Tongue (tissue), 2 donors: Measurements from ENCODE around the gene PCNX3. TPM values are rescaled to one million over a fixed set of nuclear protein-coding genes. Genes with fewer than 3 reads are reported as not detected.

Experiments
- DNase-seq: peaks from one replicate; pipeline ENCODE4 v3.0.0-alpha.2; 2015
- total RNA-seq: library from RNA; depleted of rRNA; stranded (reverse); fragments of >200 nt; gene quantifications from one replicate; pipeline ENCODE4 v1.2.3, GENCODE V29; 2014

PCNX3 gene
- total RNA-seq, 1 donor from 2014 or later, result 15.8 TPM

DNA sequence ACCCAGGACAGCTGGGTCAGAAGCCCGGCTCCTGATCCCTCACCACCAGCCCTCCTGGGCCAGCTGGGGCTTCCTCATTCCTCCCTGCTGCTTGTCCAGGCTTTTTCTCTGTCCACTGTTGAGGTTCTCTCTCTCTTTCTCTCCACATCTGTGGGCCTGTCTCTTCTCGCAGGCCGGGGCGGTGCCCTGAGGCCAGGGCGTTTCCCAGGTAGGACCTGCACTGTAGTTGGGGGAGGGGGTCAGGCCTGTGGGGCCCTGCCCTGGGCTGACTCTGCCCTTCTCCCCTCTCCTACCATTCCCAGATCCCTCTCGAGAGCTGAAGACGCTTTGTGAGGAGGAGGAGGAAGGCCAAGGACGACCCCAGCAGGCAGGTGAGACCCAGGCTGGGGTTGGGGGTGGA, 34.8 kb upstream of the PCNX3 start:
- DNase-seq, result no peak

DNA sequence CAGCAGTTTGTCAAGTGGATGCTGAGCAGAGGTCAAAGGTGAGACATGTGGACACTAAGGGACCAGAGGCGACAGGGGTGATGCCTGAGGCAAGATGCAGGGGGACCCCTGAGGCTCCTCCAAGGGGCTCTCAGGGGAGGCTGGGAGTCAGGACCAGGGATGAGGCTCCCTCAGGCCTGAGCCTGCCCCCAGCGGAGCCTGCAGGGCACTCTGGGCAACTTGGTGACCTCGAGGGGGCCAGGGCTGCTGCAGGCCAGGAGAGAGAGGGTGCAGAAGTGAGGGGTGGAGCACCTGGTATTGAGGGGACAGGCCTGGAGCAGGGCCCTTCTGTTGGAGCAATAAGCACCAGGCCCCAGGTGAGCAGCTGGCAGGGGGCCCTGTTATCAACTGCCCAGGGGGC, 33.6 kb upstream of the PCNX3 start:
- DNase-seq, result no peak

GRCh38 chr11:65583589-65583988, 32.0 kb upstream of the PCNX3 start:
- DNase-seq, result no peak

DNA sequence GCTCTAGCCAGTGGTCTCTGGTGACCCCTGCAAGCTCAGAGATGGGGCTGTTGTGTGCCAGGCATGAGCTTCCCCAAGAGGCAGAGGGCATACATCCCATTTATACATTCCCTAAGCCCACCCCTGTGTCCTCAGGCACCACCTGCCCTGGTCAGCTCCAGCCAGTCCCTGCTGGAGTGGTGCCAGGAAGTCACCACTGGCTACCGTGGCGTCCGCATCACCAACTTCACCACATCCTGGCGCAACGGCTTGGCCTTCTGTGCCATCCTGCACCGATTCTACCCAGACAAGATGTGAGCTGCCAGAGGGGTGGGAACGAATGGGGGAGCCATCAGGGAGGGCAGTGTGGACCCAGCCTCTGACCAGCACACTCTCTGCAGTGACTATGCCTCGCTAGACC, 31.5 kb upstream of the PCNX3 start:
- DNase-seq, result no peak

GRCh38 chr11:65584723-65585171, 30.8 kb upstream of the PCNX3 start:
- DNase-seq, result peak; percentile 65

- DNase-seq, result no peak
Observed at GRCh38 chr11:65585396-65586246, 30.0 kb upstream of the PCNX3 start.

DNA sequence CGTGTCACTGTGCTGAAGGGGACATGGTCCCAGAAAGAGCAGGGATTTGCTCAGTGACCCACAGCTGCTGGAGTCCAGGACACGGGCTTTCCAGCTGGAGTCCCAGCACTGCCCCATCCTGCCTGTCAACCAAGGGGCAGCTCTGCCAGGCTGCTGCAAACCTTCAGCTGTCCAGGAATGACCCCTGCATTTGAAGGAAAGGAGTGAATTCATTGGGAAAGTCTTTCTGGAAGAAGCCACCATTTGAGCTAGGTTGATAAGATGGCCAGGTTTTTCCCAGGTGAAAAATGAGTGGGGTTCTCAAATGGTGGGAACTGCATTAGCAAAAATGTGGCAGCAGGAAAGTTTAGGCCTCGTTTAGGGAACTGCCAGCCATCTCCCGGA, 29.3 kb upstream of the PCNX3 start:
- no peak for DNase-seq

- DNase-seq, result peak; percentile 82
Observed at GRCh38 chr11:65586676-65587075, 28.9 kb upstream of the PCNX3 start.

DNA sequence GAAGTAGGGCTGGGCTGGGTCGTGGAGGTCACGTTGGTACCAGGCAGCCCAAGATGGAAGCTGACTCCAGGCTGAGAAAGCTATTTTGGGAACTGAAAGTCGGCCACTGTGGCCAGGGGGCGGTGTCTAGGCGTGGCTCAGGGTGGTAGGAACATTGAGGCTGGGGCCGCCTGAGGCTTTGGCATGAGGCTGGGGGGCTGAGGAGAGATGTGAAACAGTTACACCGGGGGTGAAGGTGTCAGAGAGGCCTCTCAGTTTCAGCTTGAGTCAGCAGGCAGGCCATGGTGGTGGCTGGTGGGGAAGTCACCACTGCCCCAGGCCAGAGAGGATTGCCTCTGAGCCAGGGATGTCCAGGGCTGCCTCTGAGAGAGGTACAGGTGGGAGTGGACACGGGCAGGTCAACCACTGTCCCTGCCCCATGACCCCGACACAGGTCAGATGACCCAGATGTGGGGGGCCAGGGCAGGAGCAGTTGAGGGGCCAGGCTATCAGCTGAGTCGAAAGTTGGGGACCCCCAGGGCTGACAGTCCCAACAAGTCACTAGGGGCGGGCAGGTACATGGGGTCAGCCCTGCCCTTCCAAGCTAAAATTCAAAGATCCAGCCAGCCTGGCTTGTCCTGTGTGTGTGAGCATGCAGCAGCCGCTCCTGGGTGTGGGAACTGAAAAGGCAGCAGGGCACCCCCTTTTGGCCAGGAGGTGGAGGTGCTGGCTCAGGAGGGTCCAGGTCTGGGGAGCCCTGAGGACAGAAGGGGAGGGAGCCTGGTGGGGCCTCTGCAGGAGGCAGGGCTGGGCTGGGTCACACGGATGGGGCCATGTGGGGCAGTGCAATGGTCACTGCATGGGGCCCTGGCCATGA, 27.1 kb upstream of the PCNX3 start:
- DNase-seq, result peak; percentile 59

DNA sequence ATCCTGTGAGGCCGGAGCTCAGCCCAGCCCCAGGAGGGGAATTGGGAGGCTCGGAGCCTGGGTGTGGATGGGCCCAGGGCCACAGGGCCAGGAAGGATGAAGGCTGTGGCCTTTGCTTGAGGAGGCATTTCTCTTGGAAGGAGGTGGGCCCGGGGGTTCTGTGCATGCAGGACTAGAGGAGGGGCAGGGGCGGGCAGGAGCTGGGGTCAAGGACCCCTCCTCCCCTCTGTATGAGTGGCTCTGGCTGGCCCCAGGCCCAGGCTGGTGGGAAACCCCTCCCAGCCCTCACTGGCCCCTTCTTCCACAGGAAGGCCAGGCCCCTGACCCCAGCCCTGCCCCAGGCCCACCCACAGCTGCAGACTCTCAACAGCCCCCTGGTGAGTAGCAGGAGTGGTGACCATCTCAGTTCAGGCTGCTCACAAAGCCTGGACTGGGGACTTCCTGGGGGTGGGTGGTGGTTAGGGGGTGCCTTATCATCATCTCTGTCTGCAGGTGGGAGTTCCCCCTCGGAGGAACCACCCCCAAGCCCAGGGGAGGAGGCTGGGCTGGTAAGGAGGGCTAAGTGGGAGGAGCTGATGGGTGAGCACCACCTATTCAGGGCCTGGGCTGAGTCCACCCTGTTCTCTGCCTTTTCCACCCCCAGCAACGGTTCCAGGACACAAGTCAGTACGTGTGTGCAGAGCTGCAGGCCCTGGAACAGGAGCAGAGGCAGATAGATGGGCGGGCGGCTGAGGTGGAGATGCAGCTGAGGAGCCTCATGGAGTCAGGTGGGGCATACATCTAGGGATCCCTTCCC, 25.9 kb upstream of the PCNX3 start:
- no peak for DNase-seq

- DNase-seq, result peak; percentile 95
Observed at GRCh38 chr11:65590240-65590738, 25.3 kb upstream of the PCNX3 start.

DNA sequence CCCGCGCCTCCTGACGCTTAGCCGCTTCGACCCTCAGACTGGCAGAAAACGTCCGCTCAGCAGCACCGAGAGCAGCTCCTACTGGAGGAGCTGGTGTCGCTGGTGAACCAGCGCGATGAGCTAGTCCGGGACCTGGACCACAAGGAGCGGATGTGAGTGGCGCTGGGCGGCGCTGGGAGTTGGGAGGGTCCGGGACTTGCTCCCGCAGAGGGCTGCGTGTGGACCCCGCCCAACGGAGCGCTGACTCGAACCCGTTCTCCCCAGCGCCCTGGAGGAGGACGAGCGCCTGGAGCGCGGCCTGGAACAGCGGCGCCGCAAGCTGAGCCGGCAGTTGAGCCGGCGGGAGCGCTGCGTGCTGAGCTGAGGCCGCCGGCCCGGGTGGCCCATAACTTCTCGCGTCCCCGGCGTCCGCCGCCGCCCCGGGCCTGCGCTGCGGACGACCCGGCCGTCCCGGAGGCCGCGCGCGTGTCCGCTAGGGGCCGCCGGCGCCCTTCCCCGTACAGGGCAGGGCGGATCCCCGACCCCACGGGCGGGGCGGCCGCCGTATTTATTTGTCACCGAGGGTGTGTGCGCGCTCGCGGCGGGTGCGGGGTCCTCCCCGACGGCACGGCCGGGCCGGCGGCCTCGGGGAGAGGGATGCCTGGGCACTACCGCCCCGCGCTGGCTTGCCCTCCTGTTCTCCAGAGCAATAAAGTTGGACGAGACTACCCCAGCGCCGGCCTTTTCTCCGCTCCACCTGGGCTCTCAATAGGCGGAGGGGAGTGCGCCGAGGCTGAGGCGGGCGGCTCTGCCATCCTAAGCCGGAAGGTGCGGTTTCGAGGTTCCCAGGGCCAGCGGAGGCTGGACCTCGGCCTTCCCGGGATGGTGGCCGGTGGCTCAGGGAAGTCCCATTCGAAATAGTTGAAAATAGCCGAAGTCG, 23.4 kb upstream of the PCNX3 start:
- DNase-seq, result no peak

DNA sequence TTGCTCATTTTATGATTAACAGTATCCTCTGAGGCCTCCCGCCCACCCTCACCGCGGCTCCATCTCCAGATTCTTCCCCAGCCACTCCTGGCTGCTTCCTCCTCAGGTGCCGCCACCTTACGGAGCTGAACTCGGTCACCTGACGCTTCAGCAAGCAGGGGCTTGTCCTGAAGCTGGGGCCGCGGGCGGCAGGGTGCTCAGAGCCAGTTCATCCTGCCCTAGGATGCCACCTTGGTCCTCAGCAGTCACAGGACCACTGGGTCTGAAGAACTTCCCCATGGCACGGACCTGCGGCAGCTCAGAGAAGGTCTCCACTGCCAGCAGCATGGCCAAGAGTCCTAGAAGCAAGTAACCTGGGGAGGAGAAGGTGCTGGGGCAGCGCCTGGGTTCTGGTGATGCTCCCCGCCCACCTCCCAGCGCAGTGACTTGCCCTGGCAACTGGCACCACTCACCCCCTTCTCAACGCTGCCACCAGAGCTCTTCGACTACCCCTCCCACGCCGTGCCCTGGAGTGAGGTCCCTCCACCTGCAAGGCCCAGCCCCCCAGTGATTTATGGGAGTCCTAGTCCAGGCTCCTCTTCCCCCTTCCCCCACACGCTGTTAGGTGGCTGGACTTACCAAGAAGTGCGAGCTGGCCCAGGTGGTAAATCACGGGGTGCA, 22.6 kb upstream of the PCNX3 start:
- no peak for DNase-seq

DNA sequence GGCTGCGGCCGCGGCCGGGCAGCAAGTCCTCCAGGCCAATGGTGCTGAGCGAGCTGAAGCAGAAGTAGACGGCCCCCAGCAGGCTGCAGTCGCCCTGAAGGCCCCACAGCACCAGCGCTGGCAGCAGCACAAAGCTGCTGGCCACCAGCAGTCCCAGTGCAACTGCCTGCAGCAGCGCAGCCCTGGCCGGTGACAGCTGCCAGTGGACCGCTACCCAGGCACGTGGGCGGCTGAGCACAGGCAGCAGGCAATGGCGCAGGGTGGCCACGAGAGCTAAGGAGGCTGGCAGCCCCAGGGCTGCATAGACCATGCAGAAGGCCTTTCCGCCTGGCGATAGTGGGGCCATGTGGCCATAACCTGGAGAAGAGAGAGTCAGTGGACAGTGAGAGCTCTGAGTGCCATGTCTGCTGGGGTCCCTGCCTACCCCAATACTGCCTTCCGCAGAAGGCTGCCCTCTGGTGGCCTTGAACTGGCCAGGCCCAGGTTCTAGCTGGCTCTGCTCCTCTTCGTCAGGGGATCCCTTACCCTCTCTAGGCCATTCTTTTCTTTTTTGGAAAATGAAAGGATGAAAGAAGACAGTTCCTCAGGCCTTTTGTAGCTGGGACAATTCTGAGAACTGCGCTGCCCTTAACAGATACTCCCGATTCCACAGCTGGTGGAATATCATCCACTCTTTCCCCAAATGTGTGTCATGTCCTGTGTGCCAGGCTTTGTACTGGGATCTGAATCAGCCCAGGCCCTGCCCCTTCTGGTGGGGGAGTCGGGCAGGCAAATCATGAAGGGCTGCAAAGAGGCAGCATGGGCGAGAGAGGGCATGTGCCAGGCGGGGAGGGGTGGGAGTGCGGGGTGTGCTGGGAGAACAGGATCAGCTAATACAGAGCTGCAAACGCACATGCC, 21.8 kb upstream of the PCNX3 start:
- DNase-seq, result no peak

DNA sequence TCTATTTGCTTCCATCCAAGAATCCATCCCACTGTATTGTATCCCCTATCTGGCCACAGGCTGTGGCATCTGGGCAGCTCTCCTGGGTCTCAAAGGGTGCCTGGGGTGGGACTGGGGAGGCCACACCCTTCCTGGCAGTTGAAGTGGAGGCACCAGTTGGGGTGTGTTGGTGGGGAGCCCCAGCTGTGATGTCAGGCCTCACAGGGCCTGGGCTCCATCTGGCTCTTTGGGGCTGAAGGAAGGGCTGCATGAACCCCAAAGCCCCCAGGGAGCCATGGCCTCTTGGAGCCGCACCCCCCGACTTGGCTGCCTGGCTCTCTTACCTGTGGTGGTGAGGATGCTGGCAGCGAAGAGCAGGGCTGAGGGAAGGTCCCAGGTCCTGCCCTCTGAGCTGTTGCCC, 20.4 kb upstream of the PCNX3 start:
- no peak for DNase-seq

DNA sequence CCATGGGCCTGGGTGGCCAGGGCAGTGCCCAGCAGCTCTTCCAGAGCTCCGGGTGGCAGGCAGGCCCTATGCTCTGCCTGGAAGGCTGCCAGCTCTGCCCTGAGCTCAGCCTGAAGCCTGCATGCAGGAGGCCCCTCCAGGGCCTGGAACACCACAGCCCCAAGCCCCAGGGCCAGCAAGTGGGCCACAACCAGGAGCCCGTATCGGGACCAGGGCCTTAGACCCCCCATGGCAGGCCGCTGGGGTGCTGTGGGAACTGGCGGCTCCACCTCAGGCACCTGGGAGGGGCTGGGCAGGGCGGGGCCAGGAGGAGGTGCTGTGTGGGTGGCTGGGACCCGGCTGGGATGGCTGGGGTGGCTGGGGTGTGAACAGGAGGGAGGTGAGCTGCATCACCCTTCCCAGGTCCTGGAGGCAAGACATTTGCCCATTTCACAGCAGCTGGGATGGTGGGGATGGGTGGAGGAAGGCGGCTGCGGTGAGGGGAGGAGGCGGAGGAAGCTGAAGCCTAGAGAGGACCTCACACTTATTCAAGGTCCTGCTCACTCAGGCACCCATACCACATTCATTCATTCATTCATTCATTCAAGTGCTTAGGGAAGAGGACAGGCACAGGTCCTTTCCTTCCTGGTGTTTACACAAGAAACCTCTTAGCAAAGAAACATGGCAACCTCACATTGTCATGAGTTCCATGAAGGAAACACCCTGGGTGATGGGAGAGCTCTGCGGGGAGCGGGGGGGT, 19.9 kb upstream of the PCNX3 start, which contains the start of gene KCNK7:
Gene KCNK7 (minus strand): TSS at position 258 of the 739 bp plus-strand sequence. CDS start 28 bp downstream, at position 230.
- DNase-seq, result no peak

GRCh38 chr11:65596520-65596919, 19.1 kb upstream of the PCNX3 start:
- no peak for DNase-seq

- no peak for DNase-seq
Observed at GRCh38 chr11:65598258-65598699, 17.3 kb upstream of the PCNX3 start.
